HEK293T (cell line): ENCODE results near the gene BCL7A.

Source experiments
- FOXA1 ChIP-seq: fragments of 450-650 bp; IDR thresholded peaks from 2 replicates; pipeline ENCODE4 v1.6.1; 2016; ENCODE audit warnings: mild to moderate bottlenecking
- FOXK2 ChIP-seq: fragments of 450-650 bp; IDR thresholded peaks from 2 replicates; pipeline ENCODE4 v1.6.1; 2016; ENCODE audit warnings: mild to moderate bottlenecking
- PKNOX1 ChIP-seq: fragments of 450-650 bp; IDR thresholded peaks from 2 replicates; pipeline ENCODE4 v1.6.1; 2016
- SUZ12 ChIP-seq: fragments of 450-650 bp; IDR thresholded peaks from 2 replicates; pipeline ENCODE4 v1.6.1; 2016; ENCODE audit warnings: mild to moderate bottlenecking

- TF ChIP-seq PKNOX1, result no peak
- TF ChIP-seq FOXA1, result no peak
- TF ChIP-seq FOXK2, result no peak
- TF ChIP-seq SUZ12, result no peak
Observed at GRCh38 chr12:122087431-122088178, 65.9 kb downstream of the BCL7A start.
